ENCODE data around the gene MOB3C.

Gene MOB3C

GRCh38 chr1:46638921-46639320 is 22.3 kb upstream of the MOB3C start:
- DNase-seq (ENCODE audit: low read depth) = no peak

GRCh38 chr1:46637444-46638083 is 21.0 kb upstream of the MOB3C start:
- no peak for DNase-seq (ENCODE audit: low read depth)

GRCh38 chr1:46635205-46635604 is 18.6 kb upstream of the MOB3C start:
- no peak for DNase-seq (ENCODE audit: low read depth)

GRCh38 chr1:46630719-46631118 is 14.1 kb upstream of the MOB3C start:
- no peak for DNase-seq (ENCODE audit: low read depth)

GRCh38 chr1:46623743-46624644 is 7.4 kb upstream of the MOB3C start:
- DNase-seq (ENCODE audit: low read depth) = no peak

GRCh38 chr1:46622344-46622743 is 5.7 kb upstream of the MOB3C start:
- no peak for DNase-seq (ENCODE audit: low read depth)

GRCh38 chr1:46621930-46622329 is 5.3 kb upstream of the MOB3C start:
- DNase-seq (ENCODE audit: low read depth) = no peak

GRCh38 chr1:46619656-46620258 is 3.1 kb upstream of the MOB3C start:
- no peak for DNase-seq (ENCODE audit: low read depth)

GRCh38 chr1:46618754-46619415 is 2.3 kb upstream of the MOB3C start:
- no peak for DNase-seq (ENCODE audit: low read depth)

GRCh38 chr1:46617833-46618232 is 1.2 kb upstream of the MOB3C start:
- DNase-seq (ENCODE audit: low read depth) = no peak

GRCh38 chr1:46617108-46617800 is 643 bp upstream of the MOB3C start:
- DNase-seq (ENCODE audit: low read depth) = no peak

- DNase-seq (ENCODE audit: low read depth) = no peak
Observed at GRCh38 chr1:46615735-46616134, 876 bp downstream of the MOB3C start.

GRCh38 chr1:46615088-46615487 is 1.5 kb downstream of the MOB3C start:
- no peak for DNase-seq (ENCODE audit: low read depth)

GRCh38 chr1:46614604-46614984 is 2.0 kb downstream of the MOB3C start:
- no peak for DNase-seq (ENCODE audit: low read depth)

GRCh38 chr1:46613661-46614603 is 2.7 kb downstream of the MOB3C start:
- DNase-seq (ENCODE audit: low read depth) = peak; percentile 14

- DNase-seq (ENCODE audit: low read depth) = no peak
Observed at GRCh38 chr1:46612937-46613660, 3.5 kb downstream of the MOB3C start.

GRCh38 chr1:46611691-46612221 is 4.9 kb downstream of the MOB3C start:
- no peak for DNase-seq (ENCODE audit: low read depth)

- DNase-seq (ENCODE audit: low read depth) = no peak
Observed at GRCh38 chr1:46607345-46608130, 9.1 kb downstream of the MOB3C start.

All from stimulated activated CD8-positive, alpha-beta memory T cell treated with anti-CD3 and anti-CD28 coated beads, Interleukin-7, amount 100 ng/mL, for 24 hours (primary cell).